ENCODE data around the gene MTMR6.

The MTMR6 gene

DNA sequence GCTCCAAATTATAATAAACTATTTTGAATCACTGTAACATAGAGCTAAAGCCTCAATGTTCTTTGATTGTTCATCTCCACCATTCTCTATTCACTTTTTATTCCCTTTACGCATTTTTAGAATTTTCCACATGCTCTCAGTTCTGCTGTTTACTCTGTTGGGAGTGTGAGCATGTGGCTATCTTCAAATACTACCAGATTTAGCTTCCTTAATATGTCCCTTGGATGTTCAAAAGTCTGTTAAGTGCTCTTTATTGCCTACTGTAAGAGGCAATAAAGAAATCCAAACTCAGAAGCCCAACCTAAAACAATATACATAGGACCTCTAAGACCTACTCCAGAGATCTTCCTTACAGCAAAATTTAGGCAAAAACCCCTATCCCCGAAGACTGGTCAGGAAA lies 34.5 kb downstream of the MTMR6 start:
- H3K27me3 Mint-ChIP-seq = no peaks in the 10 kb centered on the region
- peak overlapping the region; percentile 45 for H3K27ac Mint-ChIP-seq

DNA sequence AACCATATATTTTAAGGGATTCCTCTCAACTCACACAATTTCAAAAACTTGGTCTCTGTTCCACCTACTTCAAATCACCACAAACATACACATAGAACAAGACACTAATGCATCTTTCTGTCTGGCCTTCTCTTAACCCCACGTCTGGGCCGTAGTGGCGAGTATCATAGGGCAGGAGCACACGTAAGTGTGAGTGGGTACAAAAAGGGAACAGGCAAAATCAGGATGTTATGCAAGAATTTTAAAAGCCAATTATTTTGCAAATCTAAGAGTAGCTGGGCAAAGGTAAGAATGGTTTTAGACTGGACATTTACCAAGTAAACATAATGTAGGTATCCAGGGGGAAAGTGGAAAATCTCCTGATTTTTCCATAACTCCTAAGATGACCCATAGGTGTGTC lies 35.1 kb downstream of the MTMR6 start:
- Mint-ChIP-seq H3K27me3 (no peaks in the 10 kb centered on the region), H3K36me3 (peaks cover 29% of the 10 kb centered on the region), H3K4me1 (peaks cover 5% of the 10 kb centered on the region), H3K27ac (peak overlapping the region; percentile 77), H3K4me3 (no peak overlapping the region), H3K9me3 (no peaks in the 10 kb centered on the region)
- ATAC-seq (ENCODE audit: low read depth) (no peak), DNase-seq (ENCODE audit: low spot score in 2 of 2) (no peak)

More for the DNA sequence above, 34.5 kb downstream of the MTMR6 start:
- DNase-seq (ENCODE audit: low spot score in 2 of 2) = no peak
- Mint-ChIP-seq H3K4me1 (peaks cover 4% of the 10 kb centered on the region), H3K36me3 (peaks cover 35% of the 10 kb centered on the region), H3K9me3 (no peaks in the 10 kb centered on the region), H3K4me3 (no peak overlapping the region)
- ATAC-seq (ENCODE audit: low read depth) = no peak

DNA sequence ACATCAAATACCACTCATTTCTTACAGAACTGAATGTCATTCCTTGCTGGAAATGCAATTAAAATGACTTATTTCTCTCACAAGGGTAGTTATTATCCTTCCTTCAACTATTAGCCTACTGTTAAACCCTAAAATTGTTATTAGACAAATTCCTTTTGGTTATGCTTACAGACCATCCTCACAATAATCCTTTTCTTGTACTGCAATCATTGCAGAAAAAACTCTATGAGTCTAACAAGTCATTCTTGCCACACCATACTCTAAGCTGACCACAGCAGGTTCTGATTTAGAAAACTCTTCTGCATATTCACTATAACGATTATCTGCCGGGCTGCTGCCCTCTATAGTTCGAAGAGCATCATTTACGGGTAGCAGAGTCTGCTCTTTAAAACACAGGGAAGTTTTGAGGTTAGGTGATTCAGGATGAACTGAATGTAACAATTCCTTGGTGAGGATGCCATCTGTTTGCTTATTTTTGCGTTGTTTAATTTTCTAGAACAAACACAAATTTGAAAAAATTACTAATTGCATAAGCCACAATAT lies 38.2 kb downstream of the MTMR6 start:
- no peak overlapping the region for H3K4me3 Mint-ChIP-seq
- H3K4me1 Mint-ChIP-seq = peaks cover 9% of the 10 kb centered on the region
- no peaks in the 10 kb centered on the region for H3K27me3 Mint-ChIP-seq
- DNase-seq (ENCODE audit: low spot score in 2 of 2) = no peak
- ATAC-seq (ENCODE audit: low read depth) = peak; percentile 62
- H3K36me3 Mint-ChIP-seq = peaks cover 20% of the 10 kb centered on the region
- H3K9me3 Mint-ChIP-seq = no peaks in the 10 kb centered on the region
- H3K27ac Mint-ChIP-seq = peak overlapping the region; percentile 67

DNA sequence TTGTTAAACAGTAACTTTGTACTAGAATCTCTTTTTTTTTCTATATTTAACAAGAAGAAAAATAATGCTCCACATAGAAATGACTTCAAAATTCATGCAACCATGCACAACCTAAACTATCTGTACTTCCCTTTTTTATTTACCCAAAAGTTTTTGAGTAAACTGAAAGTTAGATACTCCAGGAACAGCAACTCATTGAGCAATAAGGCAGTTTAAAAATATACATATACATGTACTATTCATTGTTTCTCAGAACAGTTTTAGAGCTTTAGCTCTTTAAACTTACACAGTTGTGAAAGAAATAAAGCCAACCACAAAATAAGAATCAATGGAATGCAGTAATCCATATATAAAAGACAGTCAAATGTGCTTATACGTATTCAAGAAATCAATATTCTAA lies 39.2 kb downstream of the MTMR6 start:
- no peaks in the 10 kb centered on the region for H3K27me3 Mint-ChIP-seq
- no peak overlapping the region for H3K27ac Mint-ChIP-seq
- H3K4me1 Mint-ChIP-seq = peaks cover 9% of the 10 kb centered on the region
- no peak for DNase-seq (ENCODE audit: low spot score in 2 of 2)
- peaks cover 21% of the 10 kb centered on the region for H3K36me3 Mint-ChIP-seq
- no peaks in the 10 kb centered on the region for H3K9me3 Mint-ChIP-seq
- no peak overlapping the region for H3K4me3 Mint-ChIP-seq
- ATAC-seq (ENCODE audit: low read depth) = peak; percentile 73

DNA sequence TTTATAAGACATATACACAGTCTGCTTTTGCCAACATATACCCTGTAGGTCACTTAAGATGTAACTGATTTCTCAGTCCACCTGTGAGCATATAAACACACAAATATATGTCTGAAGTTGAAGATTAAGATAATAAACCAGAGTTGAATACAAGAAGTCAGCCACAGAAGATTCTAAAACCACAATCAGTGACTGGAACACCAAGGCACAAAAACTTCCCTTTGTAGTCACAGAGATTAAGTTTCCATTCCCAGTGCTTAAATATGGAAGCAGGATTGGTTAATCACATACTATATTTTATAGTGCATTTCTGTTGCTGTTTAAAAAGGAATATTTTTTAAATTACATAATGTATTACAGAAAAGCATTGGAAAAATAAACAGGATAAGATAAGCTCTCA lies 39.9 kb downstream of the MTMR6 start:
- DNase-seq (ENCODE audit: low spot score in 2 of 2) (no peak), ATAC-seq (ENCODE audit: low read depth) (peak; percentile 30)
- H3K27ac Mint-ChIP-seq = no peak overlapping the region
- no peaks in the 10 kb centered on the region for H3K9me3 Mint-ChIP-seq
- peaks cover 17% of the 10 kb centered on the region for H3K36me3 Mint-ChIP-seq
- peaks cover 9% of the 10 kb centered on the region for H3K4me1 Mint-ChIP-seq
- peak overlapping the region; percentile 18 for H3K4me3 Mint-ChIP-seq
- no peaks in the 10 kb centered on the region for H3K27me3 Mint-ChIP-seq

DNA sequence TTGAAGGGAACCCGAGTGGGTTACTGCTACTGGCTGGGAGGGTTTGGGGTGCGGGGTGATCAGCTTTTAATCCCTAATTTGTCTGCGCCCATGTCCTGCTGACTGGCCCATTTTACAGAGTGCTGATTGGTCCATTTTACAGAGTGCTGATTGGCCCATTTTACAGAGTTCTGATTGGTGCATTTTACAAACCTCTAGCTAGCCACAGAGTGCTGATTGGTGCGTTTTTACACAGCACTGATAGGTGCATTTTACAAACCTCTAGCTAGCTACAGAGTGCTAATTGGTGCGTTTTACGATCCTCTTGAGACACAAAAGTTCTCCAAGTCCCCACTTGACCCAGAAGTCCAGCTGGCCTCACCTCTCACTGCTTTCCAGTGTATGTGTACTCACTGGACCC lies 43.2 kb downstream of the MTMR6 start:
- no peak for DNase-seq (ENCODE audit: low spot score in 2 of 2)
- Mint-ChIP-seq H3K27me3 (no peaks in the 10 kb centered on the region), H3K9me3 (no peaks in the 10 kb centered on the region), H3K27ac (no peak overlapping the region), H3K36me3 (peaks cover 12% of the 10 kb centered on the region), H3K4me1 (peaks cover 7% of the 10 kb centered on the region), H3K4me3 (no peak overlapping the region)
- ATAC-seq (ENCODE audit: low read depth) = no peak

DNA sequence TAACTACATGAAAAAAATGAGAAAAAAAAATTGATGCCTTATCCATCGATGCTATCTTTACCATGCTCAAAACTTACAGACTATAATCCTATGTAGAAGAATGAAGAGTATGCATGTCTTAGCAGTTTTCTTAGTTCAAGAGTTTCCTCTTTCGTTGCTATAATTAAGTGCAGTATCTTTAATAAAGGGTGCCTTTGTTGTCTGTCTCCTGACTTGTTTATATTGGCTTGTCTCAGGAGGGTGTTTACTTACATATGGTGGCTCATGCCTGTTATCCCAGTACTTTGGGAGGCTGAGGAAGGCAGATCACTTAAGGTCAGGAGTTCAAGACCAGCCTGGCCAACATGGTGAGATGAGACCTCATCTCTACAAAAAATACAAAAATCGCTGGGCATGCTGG lies 44.3 kb downstream of the MTMR6 start:
- ATAC-seq (ENCODE audit: low read depth) (no peak), DNase-seq (ENCODE audit: low spot score in 2 of 2) (no peak)
- Mint-ChIP-seq H3K27ac (no peak overlapping the region), H3K36me3 (peaks cover 9% of the 10 kb centered on the region), H3K4me3 (no peak overlapping the region), H3K4me1 (peaks cover 5% of the 10 kb centered on the region), H3K9me3 (no peaks in the 10 kb centered on the region), H3K27me3 (no peaks in the 10 kb centered on the region)

DNA sequence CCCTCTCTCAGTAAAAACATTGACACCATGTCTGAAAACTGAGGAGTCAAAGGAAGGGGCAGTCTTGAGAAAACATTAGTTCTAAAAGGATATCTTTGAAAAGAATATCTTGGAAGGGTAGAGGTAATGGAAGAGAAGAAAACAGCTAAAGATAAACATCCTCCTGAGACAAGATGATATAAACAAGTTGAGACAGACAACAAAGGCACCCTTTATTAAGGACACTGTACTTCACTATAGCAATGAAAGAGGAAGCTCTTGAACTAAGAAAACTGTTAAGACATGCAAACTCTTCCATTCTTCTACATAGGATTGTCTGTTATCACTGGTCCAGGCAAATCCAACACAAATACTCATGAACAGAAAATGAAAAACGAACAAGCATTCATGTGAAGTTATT lies 46.3 kb downstream of the MTMR6 start:
- peaks cover 7% of the 10 kb centered on the region for H3K36me3 Mint-ChIP-seq
- H3K4me1 Mint-ChIP-seq = peaks cover 5% of the 10 kb centered on the region
- no peak overlapping the region for H3K4me3 Mint-ChIP-seq
- no peaks in the 10 kb centered on the region for H3K9me3 Mint-ChIP-seq
- H3K27me3 Mint-ChIP-seq = no peaks in the 10 kb centered on the region
- DNase-seq (ENCODE audit: low spot score in 2 of 2) (no peak), ATAC-seq (ENCODE audit: low read depth) (no peak)
- H3K27ac Mint-ChIP-seq = no peak overlapping the region

DNA sequence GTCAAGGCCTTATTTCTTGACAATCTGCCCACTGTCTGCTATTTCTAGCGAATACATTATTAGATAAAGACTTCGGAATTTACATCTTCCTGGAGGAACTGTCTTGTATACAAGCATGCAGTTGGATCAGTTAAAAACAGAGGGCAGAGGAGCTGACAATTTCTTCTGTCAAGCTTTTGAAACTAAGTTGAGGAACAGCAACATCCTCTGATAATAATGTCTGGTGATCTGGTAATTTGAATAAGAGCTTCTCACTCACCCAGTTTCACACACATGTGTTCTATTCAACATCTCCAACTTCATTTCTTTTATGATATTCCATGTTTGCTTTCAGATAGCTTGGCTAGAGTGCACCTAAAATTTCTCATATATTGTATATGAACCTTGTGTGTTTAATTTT lies 50.2 kb downstream of the MTMR6 start:
- H3K4me3 Mint-ChIP-seq = no peak overlapping the region
- H3K27ac Mint-ChIP-seq = no peak overlapping the region
- no peaks in the 10 kb centered on the region for H3K27me3 Mint-ChIP-seq
- H3K9me3 Mint-ChIP-seq = no peaks in the 10 kb centered on the region
- H3K36me3 Mint-ChIP-seq = no peaks in the 10 kb centered on the region
- DNase-seq (ENCODE audit: low spot score in 2 of 2) (no peak), ATAC-seq (ENCODE audit: low read depth) (peak; percentile 45)
- peaks cover 14% of the 10 kb centered on the region for H3K4me1 Mint-ChIP-seq

DNA sequence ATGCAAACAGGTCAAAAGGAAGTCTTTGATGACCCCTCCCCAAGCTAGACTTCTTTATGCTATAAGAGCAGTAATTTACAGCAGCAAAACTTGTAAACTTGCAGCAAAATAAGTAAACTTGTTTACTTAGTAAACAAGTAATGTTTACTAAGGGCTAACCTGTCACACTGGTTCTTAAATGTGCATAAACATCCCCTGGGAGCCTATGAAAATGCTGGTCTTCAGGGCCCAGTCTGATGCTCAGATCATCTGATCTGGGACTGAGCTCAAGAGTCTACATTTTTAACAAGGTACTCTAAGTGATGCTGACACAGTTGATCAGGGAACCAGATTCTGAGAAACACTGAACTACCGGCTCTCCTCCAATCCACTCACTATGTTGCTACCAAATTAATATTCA lies 53.4 kb downstream of the MTMR6 start:
- no peak for ATAC-seq (ENCODE audit: low read depth)
- Mint-ChIP-seq H3K27me3 (peaks cover 7% of the 10 kb centered on the region), H3K9me3 (no peaks in the 10 kb centered on the region), H3K27ac (peak overlapping the region; percentile 0), H3K36me3 (no peaks in the 10 kb centered on the region), H3K4me3 (no peak overlapping the region), H3K4me1 (peaks cover 14% of the 10 kb centered on the region)
- no peak for DNase-seq (ENCODE audit: low spot score in 2 of 2)

DNA sequence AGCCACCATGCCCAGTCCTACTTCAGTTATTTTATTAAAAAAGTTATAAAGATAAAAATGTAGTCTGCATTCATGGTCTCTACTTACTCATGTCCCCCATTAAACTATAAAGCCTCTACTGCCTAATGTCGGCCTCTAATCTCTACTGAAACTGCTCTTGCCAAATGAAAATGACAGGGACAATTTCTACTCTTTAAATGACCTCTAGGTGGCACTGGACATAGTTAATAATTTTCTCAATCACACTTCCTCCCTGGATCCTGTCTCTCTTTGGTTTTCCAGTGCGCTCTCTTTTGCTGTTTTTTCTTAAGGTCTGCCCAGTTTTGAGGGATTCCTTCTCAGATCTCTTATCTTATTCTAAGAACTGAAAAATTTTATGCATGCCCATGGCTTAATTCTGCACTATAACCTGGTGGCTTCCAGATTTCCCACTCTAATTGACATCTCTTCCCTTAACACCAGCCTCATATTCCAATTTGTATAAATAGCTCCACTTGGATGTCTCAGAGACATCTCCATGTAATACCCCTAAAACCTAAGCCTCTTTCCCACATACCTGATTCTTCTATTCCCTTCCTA lies 54.3 kb downstream of the MTMR6 start:
- no peak overlapping the region for H3K4me3 Mint-ChIP-seq
- peak; percentile 79 for ATAC-seq (ENCODE audit: low read depth)

DNA sequence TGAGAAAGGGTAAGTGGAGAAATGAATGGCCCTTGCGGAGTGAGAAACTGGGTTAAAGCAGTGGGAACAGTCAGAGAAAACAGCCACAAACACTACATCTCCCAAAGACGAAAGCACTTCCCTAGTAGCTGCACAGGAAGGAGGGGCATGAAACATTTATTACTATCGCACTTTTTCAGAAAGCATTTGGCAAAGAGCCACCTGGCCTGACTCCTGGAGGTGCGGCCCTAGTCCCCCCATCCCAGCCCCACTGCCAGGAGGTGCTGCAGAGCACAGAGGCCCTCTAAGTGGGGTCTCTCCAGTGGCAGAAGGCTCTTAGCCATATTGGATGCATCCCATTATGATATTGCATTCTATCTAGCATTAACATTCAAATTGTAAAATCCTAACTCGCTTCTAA lies 55.8 kb downstream of the MTMR6 start:
- Mint-ChIP-seq H3K4me3 (no peak overlapping the region), H3K27ac (no peak overlapping the region), H3K9me3 (no peaks in the 10 kb centered on the region), H3K4me1 (peaks cover 11% of the 10 kb centered on the region), H3K36me3 (peaks cover 2% of the 10 kb centered on the region), H3K27me3 (peaks cover 14% of the 10 kb centered on the region)
- ATAC-seq (ENCODE audit: low read depth) = no peak
- no peak for DNase-seq (ENCODE audit: low spot score in 2 of 2)

More for the DNA sequence above, 54.3 kb downstream of the MTMR6 start:
- peaks cover 9% of the 10 kb centered on the region for H3K27me3 Mint-ChIP-seq
- H3K36me3 Mint-ChIP-seq = peaks cover under 1% of the 10 kb centered on the region
- DNase-seq (ENCODE audit: low spot score in 2 of 2) = peak in 1 of 2 donors; percentile 33
- H3K9me3 Mint-ChIP-seq = no peaks in the 10 kb centered on the region
- H3K4me1 Mint-ChIP-seq = peaks cover 14% of the 10 kb centered on the region
- peak overlapping the region; percentile 0 for H3K27ac Mint-ChIP-seq

DNA sequence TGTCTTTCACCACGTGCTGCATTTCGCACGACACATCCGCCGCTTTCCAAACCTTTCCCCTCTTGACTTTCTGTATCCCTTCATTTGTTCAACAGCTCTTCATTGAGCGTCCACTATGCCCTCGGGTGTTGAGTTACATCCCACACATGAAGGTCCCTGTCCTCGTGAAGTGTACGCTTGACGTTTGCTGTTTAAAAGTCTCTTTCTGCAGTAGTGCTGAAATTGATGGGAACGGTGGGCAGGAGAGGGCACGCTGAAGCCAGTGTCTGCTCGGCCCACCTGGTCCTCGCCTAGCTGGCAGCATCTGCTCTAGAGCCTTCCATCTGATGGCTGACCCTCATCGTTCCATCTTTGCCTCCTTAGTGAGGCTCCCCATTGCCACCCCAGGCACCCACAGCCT lies 59.6 kb downstream of the MTMR6 start:
- DNase-seq (ENCODE audit: low spot score in 2 of 2) (no peak), ATAC-seq (ENCODE audit: low read depth) (no peak)
- Mint-ChIP-seq H3K36me3 (peaks cover 2% of the 10 kb centered on the region), H3K4me3 (no peak overlapping the region), H3K4me1 (no peaks in the 10 kb centered on the region), H3K9me3 (no peaks in the 10 kb centered on the region), H3K27ac (no peak overlapping the region), H3K27me3 (peaks cover 19% of the 10 kb centered on the region)

DNA sequence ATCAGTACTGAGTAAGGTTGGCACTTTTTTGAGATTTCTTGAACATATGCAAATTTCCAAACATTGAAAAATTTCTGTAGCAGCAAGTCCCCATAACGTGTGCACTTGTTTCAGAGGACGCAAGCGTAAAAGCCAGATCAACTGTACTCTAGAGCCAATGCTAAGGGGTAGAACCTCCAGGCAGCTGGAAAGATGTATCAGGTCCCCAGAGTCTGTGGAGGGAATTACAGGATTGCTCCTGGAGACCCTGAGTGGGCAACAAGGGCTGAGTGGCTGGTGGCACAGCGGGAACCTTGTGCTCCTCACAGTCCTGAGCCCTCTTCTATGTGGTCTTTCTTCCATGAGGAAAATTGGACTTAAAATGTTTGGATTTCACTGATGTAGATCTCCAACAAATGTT lies 61.3 kb downstream of the MTMR6 start:
- H3K27ac Mint-ChIP-seq = no peak overlapping the region
- ATAC-seq (ENCODE audit: low read depth) = no peak
- no peaks in the 10 kb centered on the region for H3K4me1 Mint-ChIP-seq
- H3K4me3 Mint-ChIP-seq = no peak overlapping the region
- no peaks in the 10 kb centered on the region for H3K9me3 Mint-ChIP-seq
- H3K36me3 Mint-ChIP-seq = peaks cover 2% of the 10 kb centered on the region
- peaks cover 21% of the 10 kb centered on the region for H3K27me3 Mint-ChIP-seq
- no peak for DNase-seq (ENCODE audit: low spot score in 2 of 2)

DNA sequence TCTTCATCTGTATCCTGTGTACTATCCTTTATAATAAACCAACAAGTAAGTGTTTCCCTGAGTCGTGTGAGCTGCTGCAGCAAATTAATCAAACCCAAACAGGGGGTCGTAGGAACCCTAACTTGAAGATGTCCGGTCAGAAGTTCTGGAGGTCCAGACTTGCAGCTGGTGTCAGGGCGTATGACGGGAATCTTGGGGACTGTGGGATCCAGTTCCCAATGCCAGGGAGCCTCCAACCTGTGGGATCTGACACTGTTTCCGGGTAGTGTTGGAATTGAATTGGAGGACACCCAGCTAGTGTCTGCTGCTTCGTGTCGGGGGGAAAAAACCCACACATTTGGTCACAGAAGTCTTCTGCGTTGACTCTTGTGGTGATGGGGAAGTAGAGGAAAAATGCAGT lies 63.1 kb downstream of the MTMR6 start:
- peaks cover 2% of the 10 kb centered on the region for H3K36me3 Mint-ChIP-seq
- no peak overlapping the region for H3K4me3 Mint-ChIP-seq
- no peak overlapping the region for H3K27ac Mint-ChIP-seq
- no peak for DNase-seq (ENCODE audit: low spot score in 2 of 2)
- H3K9me3 Mint-ChIP-seq = no peaks in the 10 kb centered on the region
- H3K4me1 Mint-ChIP-seq = no peaks in the 10 kb centered on the region
- ATAC-seq (ENCODE audit: low read depth) = no peak
- H3K27me3 Mint-ChIP-seq = peaks cover 19% of the 10 kb centered on the region

Measured in memory B cell (primary cell).